Measurements from ENCODE around the gene TBC1D22A. TPM values are rescaled to one million over a fixed set of nuclear protein-coding genes. Genes with fewer than 3 reads are reported as not detected.

Gene TBC1D22A
- total and polyA plus RNA-seq, 9 of the 15 experiments (the other 6 are each of a cell fraction or from before 2014, with no cell fraction given) = 0.20 to 11.5 (median 5.2) TPM

DNA sequence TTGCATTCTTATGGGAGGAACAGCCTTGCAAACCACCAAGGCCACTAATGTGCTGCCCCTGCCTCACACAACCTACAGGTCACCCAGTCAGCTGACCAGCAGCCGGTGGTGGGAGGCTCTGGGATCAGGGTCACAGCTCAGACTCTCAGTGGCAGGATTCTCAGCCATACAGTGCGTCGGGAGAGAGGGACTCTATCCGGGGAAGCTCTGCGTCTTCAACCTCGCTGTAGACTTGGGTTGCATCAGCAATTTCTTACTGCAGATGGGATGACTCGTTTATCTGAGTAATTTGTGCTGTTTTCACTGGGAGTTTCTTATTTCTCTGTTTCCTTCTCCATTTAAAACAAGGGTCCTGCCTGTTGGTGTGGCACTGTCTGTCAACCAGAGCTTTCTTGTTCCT is 257.7 kb downstream of the TBC1D22A start (continued):
- TF ChIP-seq, protein P1, sequence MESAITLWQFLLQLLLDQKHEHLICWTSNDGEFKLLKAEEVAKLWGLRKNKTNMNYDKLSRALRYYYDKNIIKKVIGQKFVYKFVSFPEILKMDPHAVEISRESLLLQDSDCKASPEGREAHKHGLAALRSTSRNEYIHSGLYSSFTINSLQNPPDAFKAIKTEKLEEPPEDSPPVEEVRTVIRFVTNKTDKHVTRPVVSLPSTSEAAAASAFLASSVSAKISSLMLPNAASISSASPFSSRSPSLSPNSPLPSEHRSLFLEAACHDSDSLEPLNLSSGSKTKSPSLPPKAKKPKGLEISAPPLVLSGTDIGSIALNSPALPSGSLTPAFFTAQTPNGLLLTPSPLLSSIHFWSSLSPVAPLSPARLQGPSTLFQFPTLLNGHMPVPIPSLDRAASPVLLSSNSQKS (CRISPR knock-in tag; IDR thresholded peaks at IDR 0.05) = no peak
- TF ChIP-seq, protein P2, sequence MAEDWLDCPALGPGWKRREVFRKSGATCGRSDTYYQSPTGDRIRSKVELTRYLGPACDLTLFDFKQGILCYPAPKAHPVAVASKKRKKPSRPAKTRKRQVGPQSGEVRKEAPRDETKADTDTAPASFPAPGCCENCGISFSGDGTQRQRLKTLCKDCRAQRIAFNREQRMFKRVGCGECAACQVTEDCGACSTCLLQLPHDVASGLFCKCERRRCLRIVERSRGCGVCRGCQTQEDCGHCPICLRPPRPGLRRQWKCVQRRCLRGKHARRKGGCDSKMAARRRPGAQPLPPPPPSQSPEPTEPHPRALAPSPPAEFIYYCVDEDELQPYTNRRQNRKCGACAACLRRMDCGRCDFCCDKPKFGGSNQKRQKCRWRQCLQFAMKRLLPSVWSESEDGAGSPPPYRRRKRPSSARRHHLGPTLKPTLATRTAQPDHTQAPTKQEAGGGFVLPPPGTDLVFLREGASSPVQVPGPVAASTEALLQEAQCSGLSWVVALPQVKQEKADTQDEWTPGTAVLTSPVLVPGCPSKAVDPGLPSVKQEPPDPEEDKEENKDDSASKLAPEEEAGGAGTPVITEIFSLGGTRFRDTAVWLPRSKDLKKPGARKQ (CRISPR knock-in tag; IDR thresholded peaks at IDR 0.05) = no peak
- TF ChIP-seq, protein P3, sequence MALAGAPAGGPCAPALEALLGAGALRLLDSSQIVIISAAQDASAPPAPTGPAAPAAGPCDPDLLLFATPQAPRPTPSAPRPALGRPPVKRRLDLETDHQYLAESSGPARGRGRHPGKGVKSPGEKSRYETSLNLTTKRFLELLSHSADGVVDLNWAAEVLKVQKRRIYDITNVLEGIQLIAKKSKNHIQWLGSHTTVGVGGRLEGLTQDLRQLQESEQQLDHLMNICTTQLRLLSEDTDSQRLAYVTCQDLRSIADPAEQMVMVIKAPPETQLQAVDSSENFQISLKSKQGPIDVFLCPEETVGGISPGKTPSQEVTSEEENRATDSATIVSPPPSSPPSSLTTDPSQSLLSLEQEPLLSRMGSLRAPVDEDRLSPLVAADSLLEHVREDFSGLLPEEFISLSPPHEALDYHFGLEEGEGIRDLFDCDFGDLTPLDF (CRISPR knock-in tag; IDR thresholded peaks at IDR 0.05) = no peak

DNA sequence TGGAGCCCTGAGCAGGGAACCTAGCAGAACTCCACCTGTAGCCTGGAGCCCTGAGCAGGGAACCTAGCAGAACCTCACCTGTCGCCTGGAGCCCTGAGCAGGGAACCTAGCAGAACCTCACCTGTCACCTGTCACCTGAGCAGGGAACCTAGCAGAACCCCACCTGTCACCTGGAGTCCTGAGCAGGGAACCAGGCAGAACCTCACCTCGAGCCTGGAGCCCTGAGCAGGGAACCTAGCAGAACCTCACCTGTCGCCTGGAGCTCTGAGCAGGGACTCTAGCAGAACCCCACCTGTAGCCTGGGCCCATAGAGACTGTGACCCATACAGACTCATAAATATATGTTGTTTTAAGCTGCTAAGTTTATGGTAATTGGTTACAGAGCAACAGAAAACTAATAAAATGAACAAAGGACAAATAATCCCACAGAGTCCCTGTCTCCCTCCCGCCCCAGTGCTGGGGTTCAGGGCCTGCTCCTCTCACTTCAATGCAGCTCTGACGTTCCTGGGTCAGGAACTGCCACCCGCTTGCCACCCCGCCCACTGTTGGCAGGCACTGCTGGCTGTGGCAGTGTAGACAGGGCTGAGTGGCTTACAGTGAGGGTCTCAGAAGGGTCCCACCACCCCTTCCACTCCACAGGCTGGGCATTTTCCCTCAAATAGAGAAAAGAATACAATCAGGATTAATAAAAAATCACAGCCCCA is 259.1 kb downstream of the TBC1D22A start:
- H3K9ac ChIP-seq (ENCODE audit: insufficient read depth in 1 of 2, low read depth in 2 of 2, low read length in 2 of 2) = no peak overlapping the region
- DNase-seq (ENCODE audit: extremely low read depth in 1 of 4, low spot score in 3 of 4) = no peak
- ATAC-seq = no peak
- no peak for FAIRE-seq
- ChIA-PET CTCF (ENCODE audit: low intra/inter-chr PET ratio) (no interaction called here), POLR2A (no interaction called here)
- no peaks in the 10 kb centered on the region for H3K27me3 ChIP-seq (ENCODE audit: control insufficient read depth in 2 of 2, insufficient read depth in 2 of 2, low read length in 2 of 2)
- H3K4me2 ChIP-seq (ENCODE audit: insufficient read depth, low read length) = no peak overlapping the region
- in situ Hi-C loops (cut with MboI) (no loop called here), intact Hi-C loops (cut with micrococcal nuclease) (no loop called here)
- no peaks in the 10 kb centered on the region for H3K9me1 ChIP-seq (ENCODE audit: control insufficient read depth, insufficient read depth, low read length)
- H4K20me1 ChIP-seq (replicated peaks; ENCODE audit: control insufficient read depth, insufficient read depth, low read length) = no peaks in the 10 kb centered on the region
- WGBS (ENCODE audit: insufficient coverage, low coverage, missing lambda C conversion rate) = 94% methylated on average over 6 of the region's 7 CpGs
- BruUV-seq (replicated peaks) = no TSS peak
- H3K36me3 ChIP-seq (ENCODE audit: control insufficient read depth, insufficient read depth, low read length) = no peaks in the 10 kb centered on the region
- no peak overlapping the region for H2AFZ ChIP-seq (ENCODE audit: low read depth, low read length)
- no peaks in the 10 kb centered on the region for H3K4me1 ChIP-seq (replicated peaks in 1 of 2; ENCODE audit: control insufficient read depth in 2 of 2, insufficient read depth in 2 of 2, low read length in 2 of 2)
- H3K4me3 ChIP-seq = no peak overlapping the region
- no peak overlapping the region for H3K27ac ChIP-seq (ENCODE audit: extremely low read depth, low read depth, low read length)
- no peaks in the 10 kb centered on the region for H3K9me3 ChIP-seq (replicated peaks; ENCODE audit: control insufficient read depth, insufficient read depth, low read depth, low read length)
- no peaks in the 10 kb centered on the region for H3K79me2 ChIP-seq (ENCODE audit: control insufficient read depth, insufficient read depth, low read length)
- TF ChIP-seq SAFB2 (IDR thresholded peaks at IDR 0.05; ENCODE audit: borderline replicate concordance, low read depth, low read length, severe bottlenecking) (no peak), LEF1 (IDR thresholded peaks at IDR 0.05) (no peak), SPI1 (IDR thresholded peaks at IDR 0.05; ENCODE audit: borderline replicate concordance, low read depth, low read length) (no peak), ZNF140 (CRISPR knock-in tag; IDR thresholded peaks at IDR 0.05) (no peak), SMARCB1 (IDR thresholded peaks at IDR 0.05; ENCODE audit: insufficient read length, low read depth) (no peak), ZNF717 (CRISPR knock-in tag; IDR thresholded peaks at IDR 0.05) (no peak), BRCA1 (IDR thresholded peaks at IDR 0.05) (no peak), BRCA1 (CRISPR knock-in tag; IDR thresholded peaks at IDR 0.05) (no peak), ZFX (CRISPR knock-in tag; IDR thresholded peaks at IDR 0.05) (no peak)
- TF ChIP-seq, protein P4, sequence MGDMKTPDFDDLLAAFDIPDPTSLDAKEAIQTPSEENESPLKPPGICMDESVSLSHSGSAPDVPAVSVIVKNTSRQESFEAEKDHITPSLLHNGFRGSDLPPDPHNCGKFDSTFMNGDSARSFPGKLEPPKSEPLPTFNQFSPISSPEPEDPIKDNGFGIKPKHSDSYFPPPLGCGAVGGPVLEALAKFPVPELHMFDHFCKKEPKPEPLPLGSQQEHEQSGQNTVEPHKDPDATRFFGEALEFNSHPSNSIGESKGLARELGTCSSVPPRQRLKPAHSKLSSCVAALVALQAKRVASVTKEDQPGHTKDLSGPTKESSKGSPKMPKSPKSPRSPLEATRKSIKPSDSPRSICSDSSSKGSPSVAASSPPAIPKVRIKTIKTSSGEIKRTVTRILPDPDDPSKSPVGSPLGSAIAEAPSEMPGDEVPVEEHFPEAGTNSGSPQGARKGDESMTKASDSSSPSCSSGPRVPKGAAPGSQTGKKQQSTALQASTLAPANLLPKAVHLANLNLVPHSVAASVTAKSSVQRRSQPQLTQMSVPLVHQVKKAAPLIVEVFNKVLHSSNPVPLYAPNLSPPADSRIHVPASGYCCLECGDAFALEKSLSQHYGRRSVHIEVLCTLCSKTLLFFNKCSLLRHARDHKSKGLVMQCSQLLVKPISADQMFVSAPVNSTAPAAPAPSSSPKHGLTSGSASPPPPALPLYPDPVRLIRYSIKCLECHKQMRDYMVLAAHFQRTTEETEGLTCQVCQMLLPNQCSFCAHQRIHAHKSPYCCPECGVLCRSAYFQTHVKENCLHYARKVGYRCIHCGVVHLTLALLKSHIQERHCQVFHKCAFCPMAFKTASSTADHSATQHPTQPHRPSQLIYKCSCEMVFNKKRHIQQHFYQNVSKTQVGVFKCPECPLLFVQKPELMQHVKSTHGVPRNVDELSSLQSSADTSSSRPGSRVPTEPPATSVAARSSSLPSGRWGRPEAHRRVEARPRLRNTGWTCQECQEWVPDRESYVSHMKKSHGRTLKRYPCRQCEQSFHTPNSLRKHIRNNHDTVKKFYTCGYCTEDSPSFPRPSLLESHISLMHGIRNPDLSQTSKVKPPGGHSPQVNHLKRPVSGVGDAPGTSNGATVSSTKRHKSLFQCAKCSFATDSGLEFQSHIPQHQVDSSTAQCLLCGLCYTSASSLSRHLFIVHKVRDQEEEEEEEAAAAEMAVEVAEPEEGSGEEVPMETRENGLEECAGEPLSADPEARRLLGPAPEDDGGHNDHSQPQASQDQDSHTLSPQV (IDR thresholded peaks at IDR 0.05) = no peak

All from K562 (cell line).